Hematopoietic multipotent progenitor cell (in vitro differentiated cells): ENCODE data around the gene HS6ST1. TPM values are rescaled to one million over a fixed set of nuclear protein-coding genes. Genes with fewer than 3 reads are reported as not detected.

ENCODE experiments used
- DNase-seq, 3 donors: peaks; one replicate each; pipeline ENCODE4 v3.0.0-alpha.2; 2011 to 2015; ENCODE audit warnings: low read depth in 2 of 3, low spot score in 2 of 3
- total RNA-seq: library from RNA; depleted of rRNA; stranded (reverse); fragments of >200 nt; gene quantifications from one replicate; pipeline ENCODE4 v1.2.3, GENCODE V29; 2012

The HS6ST1 gene
- total RNA-seq, 1 donor: 74.1 TPM

GRCh38 chr2:128301021-128301420, 17.6 kb downstream of the HS6ST1 start:
- no peak for DNase-seq

GRCh38 chr2:128300151-128301020, 18.3 kb downstream of the HS6ST1 start:
- no peak for DNase-seq

DNA sequence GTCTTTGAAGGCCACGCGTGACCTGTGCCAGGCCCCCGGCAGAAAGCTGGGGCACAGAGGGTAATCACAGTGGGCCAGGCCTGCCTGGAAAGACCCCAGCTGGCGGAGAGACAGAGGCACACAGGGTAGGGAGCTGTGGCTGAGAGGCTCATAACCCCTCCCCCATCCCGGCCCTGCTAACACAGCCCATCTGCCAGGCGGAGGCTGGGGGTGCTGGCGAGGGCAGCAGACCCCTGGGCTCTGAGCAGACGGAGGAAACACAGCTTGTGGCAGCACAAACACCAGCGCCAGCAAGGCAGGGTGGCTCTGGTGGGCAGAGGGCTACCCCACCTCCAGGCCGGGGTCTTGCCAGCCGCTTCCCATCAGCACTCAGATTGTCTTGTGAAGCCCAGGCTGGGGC, 19.0 kb downstream of the HS6ST1 start:
- no peak for DNase-seq

GRCh38 chr2:128298846-128299507, 19.7 kb downstream of the HS6ST1 start:
- DNase-seq: no peak

- DNase-seq: no peak
Observed at GRCh38 chr2:128298286-128298685, 20.4 kb downstream of the HS6ST1 start.

DNA sequence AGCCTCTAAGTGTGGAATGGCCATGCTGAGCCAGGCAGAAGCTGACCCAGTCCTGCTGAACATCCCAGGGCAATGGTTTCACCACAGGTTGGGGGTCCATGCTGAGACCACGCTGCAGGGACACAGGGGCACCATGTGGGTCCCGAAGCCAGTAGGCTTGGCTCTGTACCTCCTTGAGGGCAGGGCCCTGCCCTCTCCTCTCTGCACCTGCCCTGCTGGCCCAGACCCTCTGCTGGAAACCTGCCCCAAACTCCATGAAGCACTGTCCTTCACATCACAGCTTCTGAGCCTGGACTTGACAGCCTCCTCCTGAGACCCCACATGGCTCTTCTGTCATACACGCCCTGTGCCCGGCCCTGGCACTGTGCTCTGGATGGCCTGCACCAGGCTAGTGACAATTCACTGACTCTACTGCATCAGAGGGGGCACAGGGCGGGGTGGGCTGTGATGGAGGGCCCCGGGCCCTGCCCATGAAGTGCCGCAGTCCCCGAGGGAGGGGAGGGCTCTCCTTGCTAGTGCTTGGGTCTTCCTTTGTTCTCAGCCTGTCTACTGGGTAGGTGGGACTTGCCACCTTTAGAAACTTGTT, 24.7 kb downstream of the HS6ST1 start:
- no peak for DNase-seq

GRCh38 chr2:128293426-128293755, 25.3 kb downstream of the HS6ST1 start:
- DNase-seq: no peak

- no peak for DNase-seq
Observed at GRCh38 chr2:128292599-128293425, 25.9 kb downstream of the HS6ST1 start.

- DNase-seq: no peak
Observed at GRCh38 chr2:128291844-128292598, 26.6 kb downstream of the HS6ST1 start.

- DNase-seq: no peak
Observed at GRCh38 chr2:128291161-128291843, 27.4 kb downstream of the HS6ST1 start.

- DNase-seq: no peak
Observed at GRCh38 chr2:128290356-128290755, 28.3 kb downstream of the HS6ST1 start.

DNA sequence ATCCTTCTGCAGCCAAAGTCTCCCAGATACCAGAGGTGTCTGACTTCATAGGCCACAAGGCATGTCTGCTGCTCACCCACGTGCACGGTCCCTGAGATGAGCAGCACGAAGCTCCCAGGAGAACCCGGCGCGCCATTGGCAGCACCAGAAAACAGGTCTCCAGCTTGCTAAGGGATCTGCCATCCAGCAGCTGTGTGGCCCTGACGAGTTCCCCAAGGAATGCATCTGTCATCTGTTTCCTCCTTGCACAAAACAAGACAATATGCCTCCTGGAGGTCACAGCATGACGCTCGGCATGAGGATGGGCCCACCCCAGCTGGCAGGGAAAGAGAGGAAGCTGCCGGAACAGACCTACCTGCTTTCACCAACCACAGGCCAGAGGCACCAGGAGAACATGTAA, 29.2 kb downstream of the HS6ST1 start:
- peak in 1 of 3 donors; percentile 11 for DNase-seq

DNA sequence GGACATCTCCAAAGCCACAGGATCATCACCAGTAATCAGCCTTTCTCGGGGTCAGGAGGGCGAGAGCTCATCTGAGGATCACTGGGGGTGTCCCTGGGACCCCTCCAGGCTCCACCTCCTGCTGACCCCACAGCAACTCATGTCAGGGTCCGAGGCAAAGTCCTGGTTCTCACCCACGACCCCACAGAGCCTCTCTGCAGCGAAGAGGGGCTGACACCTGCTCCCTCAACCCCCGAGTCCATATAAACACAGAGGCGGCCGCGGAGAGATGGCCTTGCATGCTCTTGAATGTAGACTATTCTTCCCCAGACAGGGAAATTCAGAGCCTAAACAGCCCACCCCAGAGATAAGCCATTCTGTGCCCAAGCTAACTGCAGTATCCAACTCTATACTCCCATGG, 29.9 kb downstream of the HS6ST1 start:
- DNase-seq: no peak

GRCh38 chr2:128287780-128288735, 30.6 kb downstream of the HS6ST1 start:
- DNase-seq: no peak

- no peak for DNase-seq
Observed at GRCh38 chr2:128286905-128287779, 31.5 kb downstream of the HS6ST1 start.

- DNase-seq: no peak
Observed at GRCh38 chr2:128286011-128286721, 32.5 kb downstream of the HS6ST1 start.

- no peak for DNase-seq
Observed at GRCh38 chr2:128285329-128285931, 33.2 kb downstream of the HS6ST1 start.
